ENCODE data around the gene UBE2I.
"Not testable (repeated sequence)": the region's sequence is repeated elsewhere in the genome, so short reads cannot be mapped to it uniquely, and the experiment has no call there.

Gene UBE2I

GRCh38 chr16:1314399-1315068, 5.1 kb downstream of the UBE2I start:
- no peak for DNase-seq

- no peak for DNase-seq
Observed at GRCh38 chr16:1315081-1316032, 5.9 kb downstream of the UBE2I start.

- no peak for DNase-seq
Observed at GRCh38 chr16:1316033-1316405, 6.6 kb downstream of the UBE2I start.

GRCh38 chr16:1317479-1318267, 8.2 kb downstream of the UBE2I start:
- DNase-seq: no peak

- no peak for DNase-seq
Observed at GRCh38 chr16:1318268-1318545, 8.8 kb downstream of the UBE2I start.

- no peak for DNase-seq
Observed at GRCh38 chr16:1319041-1319440, 9.6 kb downstream of the UBE2I start.

GRCh38 chr16:1320097-1320496, 10.7 kb downstream of the UBE2I start:
- no peak for DNase-seq

- DNase-seq: no peak
Observed at GRCh38 chr16:1320658-1321240, 11.3 kb downstream of the UBE2I start.

GRCh38 chr16:1322407-1322806, 13.0 kb downstream of the UBE2I start:
- no peak for DNase-seq

GRCh38 chr16:1323296-1324239, 14.1 kb downstream of the UBE2I start:
- peak; percentile 41 for DNase-seq

GRCh38 chr16:1324286-1324826, 14.9 kb downstream of the UBE2I start:
- DNase-seq: no peak

GRCh38 chr16:1325261-1325660, 15.8 kb downstream of the UBE2I start:
- DNase-seq: no peak

- no peak for DNase-seq
Observed at GRCh38 chr16:1325673-1326371, 16.4 kb downstream of the UBE2I start.

GRCh38 chr16:1326391-1326790, 17.0 kb downstream of the UBE2I start:
- no peak for DNase-seq

- DNase-seq: no peak
Observed at GRCh38 chr16:1326946-1327618, 17.6 kb downstream of the UBE2I start.

GRCh38 chr16:1327619-1327947, 18.1 kb downstream of the UBE2I start:
- no peak for DNase-seq

- not testable (repeated sequence) for DNase-seq
Observed at GRCh38 chr16:1328136-1328535, 18.7 kb downstream of the UBE2I start.

GRCh38 chr16:1328961-1329360, 19.5 kb downstream of the UBE2I start:
- not testable (repeated sequence) for DNase-seq

- DNase-seq: no peak
Observed at GRCh38 chr16:1330260-1330914, 21.0 kb downstream of the UBE2I start.
